Stimulated activated CD4-positive, alpha-beta T cell treated with anti-CD3 and anti-CD28 coated beads, Interleukin-2, amount 100 ng/mL, for 48 hours (primary cell): Measurements from ENCODE around the gene ANTKMT.

Experiments
- DNase-seq, 2 donors: peaks; one replicate each; pipeline ENCODE4 v3.0.0-alpha.2; 2020

Gene ANTKMT

GRCh38 chr16:766008-766819, 45.3 kb downstream of the ANTKMT start:
- DNase-seq: no peak

DNA sequence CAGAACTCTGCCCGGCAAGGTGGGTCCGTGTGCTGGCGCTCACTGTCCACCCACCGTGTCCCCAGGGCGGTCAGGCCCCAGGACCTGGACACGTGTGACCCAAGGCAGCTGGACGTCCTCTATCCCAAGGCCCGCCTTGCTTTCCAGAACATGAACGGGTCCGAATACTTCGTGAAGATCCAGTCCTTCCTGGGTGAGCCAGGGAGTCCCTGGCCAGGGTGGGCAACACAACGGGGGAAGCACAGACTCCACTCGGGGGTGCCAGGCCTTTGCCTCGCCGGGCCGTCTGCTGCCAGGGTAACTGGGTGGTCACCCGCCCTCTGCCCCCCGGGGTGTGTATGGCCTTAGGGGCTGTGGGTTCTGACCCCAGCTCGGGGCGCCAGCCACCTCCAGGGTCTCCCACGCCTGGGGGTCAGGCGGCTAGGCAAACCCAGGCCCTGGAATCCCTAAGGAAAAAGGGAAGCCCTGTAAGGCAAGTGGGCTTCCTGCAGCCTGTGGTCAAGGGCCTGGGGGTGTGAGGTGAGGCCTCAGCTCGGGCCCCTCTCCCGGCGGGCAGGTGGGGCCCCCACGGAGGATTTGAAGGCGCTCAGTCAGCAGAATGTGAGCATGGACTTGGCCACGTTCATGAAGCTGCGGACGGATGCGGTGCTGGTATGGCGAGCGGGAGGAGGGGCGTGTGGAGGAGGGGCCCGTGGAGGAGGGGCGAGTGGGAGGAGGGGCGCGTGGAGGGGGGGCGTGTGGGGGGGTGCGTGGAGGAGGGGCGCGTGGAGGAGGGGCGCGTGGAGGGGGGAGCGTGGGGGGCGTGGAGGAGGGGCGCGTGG, 46.1 kb downstream of the ANTKMT start:
- no peak for DNase-seq

DNA sequence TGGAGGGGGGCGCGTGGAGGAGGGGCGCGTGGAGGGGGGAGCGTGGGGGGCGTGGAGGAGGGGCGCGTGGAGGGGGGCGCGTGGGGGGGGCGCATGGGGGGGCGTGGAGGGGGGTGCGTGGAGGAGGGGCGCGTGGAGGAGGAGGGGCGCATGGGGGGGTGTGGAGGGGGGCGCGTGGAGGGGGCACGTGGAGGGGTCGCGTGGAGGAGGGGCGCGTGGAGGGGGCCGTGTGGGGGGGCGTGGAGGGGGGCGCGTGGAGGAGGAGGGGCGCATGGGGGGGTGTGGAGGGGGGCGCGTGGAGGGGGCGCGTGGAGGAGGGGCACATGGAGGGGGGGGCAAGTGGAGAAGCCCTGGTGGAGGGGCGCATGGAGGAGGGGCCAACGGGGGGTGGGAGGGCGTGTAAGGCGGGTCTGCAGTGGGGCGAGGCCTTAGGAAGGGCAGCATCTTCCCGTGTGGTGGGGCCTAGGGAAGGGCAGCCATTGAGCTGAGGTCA, 46.8 kb downstream of the ANTKMT start:
- DNase-seq: no peak

GRCh38 chr16:768428-768827, 47.5 kb downstream of the ANTKMT start:
- DNase-seq: no peak

- no peak for DNase-seq
Observed at GRCh38 chr16:769184-769784, 48.3 kb downstream of the ANTKMT start.

DNA sequence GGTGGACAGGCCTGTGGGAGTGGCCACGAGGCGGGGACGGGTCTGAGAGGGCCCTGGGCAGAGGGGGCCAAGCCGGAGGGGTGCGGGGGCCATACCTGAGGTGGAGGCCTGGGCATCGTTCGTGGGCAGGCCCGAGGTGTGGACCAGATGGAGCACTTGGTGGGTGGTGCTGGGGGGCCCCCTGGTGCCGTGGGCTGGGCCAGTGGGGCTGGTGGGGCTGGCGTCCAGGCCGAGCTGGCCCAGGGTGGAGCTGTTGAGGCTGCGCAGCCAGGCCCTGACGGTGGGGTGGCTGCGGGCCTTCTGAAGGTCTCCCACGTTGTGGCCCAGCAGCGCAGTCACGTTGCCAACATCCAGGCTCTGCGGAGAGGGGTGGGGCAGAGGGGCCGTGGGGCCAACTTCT, 49.0 kb downstream of the ANTKMT start:
- DNase-seq: no peak

- DNase-seq: no peak
Observed at GRCh38 chr16:770411-770810, 49.5 kb downstream of the ANTKMT start.
